NCI-H146 (cell line): ENCODE results near the gene ATG10.
A peak's percentile ranks its signal among the peaks of the same experiment; 100 is the strongest.
"Not testable (repeated sequence)": the region's sequence is repeated elsewhere in the genome, so short reads cannot be mapped to it uniquely, and the experiment has no call there.

Source experiments
- DNase-seq: peaks from one replicate; lab custom pipeline; 2025; lab: John Stamatoyannopoulos, UW

The ATG10 gene

GRCh38 chr5:81982172-81982685, 10.4 kb downstream of the ATG10 start:
- DNase-seq = not testable (repeated sequence)

GRCh38 chr5:81983148-81983547, 11.3 kb downstream of the ATG10 start:
- not testable (repeated sequence) for DNase-seq

- not testable (repeated sequence) for DNase-seq
These were observed 11.7 kb downstream of the ATG10 start for GRCh38 chr5:81983563-81983962.

- DNase-seq = no peak
These were observed 14.3 kb downstream of the ATG10 start for GRCh38 chr5:81986126-81986525.

GRCh38 chr5:81989204-81989603, 17.4 kb downstream of the ATG10 start:
- DNase-seq = no peak

GRCh38 chr5:81994679-81995078, 22.9 kb downstream of the ATG10 start:
- no peak for DNase-seq

- DNase-seq = no peak
These were observed 23.6 kb downstream of the ATG10 start for GRCh38 chr5:81995407-81995806.

GRCh38 chr5:82004511-82004910, 32.7 kb downstream of the ATG10 start:
- DNase-seq = no peak

GRCh38 chr5:82009869-82010268, 38.0 kb downstream of the ATG10 start:
- not testable (repeated sequence) for DNase-seq

- no peak for DNase-seq
These were observed 38.9 kb downstream of the ATG10 start for GRCh38 chr5:82010696-82011095.

GRCh38 chr5:82011761-82012160, 39.9 kb downstream of the ATG10 start:
- DNase-seq = no peak

- DNase-seq = not testable (repeated sequence)
These were observed 42.8 kb downstream of the ATG10 start for GRCh38 chr5:82014644-82015043.

GRCh38 chr5:82018462-82018861, 46.6 kb downstream of the ATG10 start:
- DNase-seq = peak; percentile 55

- peak; percentile 80 for DNase-seq
These were observed 47.7 kb downstream of the ATG10 start for GRCh38 chr5:82019342-82020138.

GRCh38 chr5:82022499-82022898, 50.7 kb downstream of the ATG10 start:
- no peak for DNase-seq

- no peak for DNase-seq
These were observed 51.8 kb downstream of the ATG10 start for GRCh38 chr5:82023644-82024043.

GRCh38 chr5:82031220-82032119, 59.6 kb downstream of the ATG10 start:
- no peak for DNase-seq

GRCh38 chr5:82042894-82043293, 71.1 kb downstream of the ATG10 start:
- DNase-seq = not testable (repeated sequence)

GRCh38 chr5:82044010-82044409, 72.2 kb downstream of the ATG10 start:
- DNase-seq = no peak

GRCh38 chr5:82045554-82046275, 73.9 kb downstream of the ATG10 start:
- DNase-seq = no peak

GRCh38 chr5:82046276-82046647, 74.4 kb downstream of the ATG10 start:
- DNase-seq = no peak

- no peak for DNase-seq
These were observed 79.1 kb downstream of the ATG10 start for GRCh38 chr5:82050955-82051354.
